Lower leg skin (tissue), 3 donors: ENCODE results near the gene SP100.

Source experiments
- CTCF ChIP-seq, 3 donors: fragments of 450-650 bp; IDR thresholded peaks; one replicate each; pipeline ENCODE4 v1.5.1; 2016; ENCODE audit warnings: antibody characterized with exemption in 3 of 3, mild to moderate bottlenecking in 3 of 3, moderate library complexity in 2 of 3
- POLR2A ChIP-seq, 2 donors: fragments of 450-650 bp; IDR thresholded peaks; one replicate each; pipeline ENCODE4 v1.6.1; 2016 to 2017; ENCODE audit warnings: antibody characterized with exemption in 2 of 2, mild to moderate bottlenecking in 1 of 2, moderate library complexity in 1 of 2

GRCh38 chr2:230590333-230590732 is 174.3 kb downstream of the SP100 start:
- TF ChIP-seq CTCF (IDR thresholded peaks at IDR 0.05) (no peak), POLR2A (IDR thresholded peaks at IDR 0.05) (no peak)
